Karpas-422 (cell line): ENCODE results near the gene ENPP3. TPM values are rescaled to one million over a fixed set of nuclear protein-coding genes. Genes with fewer than 3 reads are reported as not detected.
"Not testable (repeated sequence)": the region's sequence is repeated elsewhere in the genome, so short reads cannot be mapped to it uniquely, and the experiment has no call there.

ENCODE experiments used
- DNase-seq: peaks from one replicate; pipeline ENCODE4 v3.0.0-alpha.2; 2015
- H2AFZ ChIP-seq: fragments of 200-600 bp; sonication (generic); 2 replicates; pipeline ENCODE4 v1.6.1; 2014; ENCODE audit warnings: antibody characterized with exemption, low read length, mixed read lengths
- H3K27ac ChIP-seq: fragments of 200-600 bp; sonication (generic); 2 replicates; pipeline ENCODE4 v1.5.1; 2014; ENCODE audit warnings: mild to moderate bottlenecking, low read length, moderate library complexity
- H3K27me3 ChIP-seq: fragments of 200-600 bp; sonication (generic); 2 replicates; pipeline ENCODE4 v1.6.1; 2014; ENCODE audit warnings: low read length, mixed read lengths
- H3K36me3 ChIP-seq: fragments of 200-600 bp; sonication (generic); 2 replicates; pipeline ENCODE4 v1.6.1; 2014; ENCODE audit warnings: low read length, mixed read lengths; ENCODE audit not compliant: insufficient read depth
- H3K4me1 ChIP-seq: fragments of 200-600 bp; sonication (generic); 2 replicates; pipeline ENCODE4 v1.6.1; 2014; ENCODE audit warnings: mild to moderate bottlenecking, low read length, mixed read lengths
- H3K4me2 ChIP-seq: fragments of 200-600 bp; sonication (generic); 2 replicates; pipeline ENCODE4 v1.6.1; 2014; ENCODE audit warnings: low read length, low read depth, mild to moderate bottlenecking; ENCODE audit not compliant: poor library complexity, severe bottlenecking
- H3K4me3 ChIP-seq: fragments of 200-600 bp; sonication (generic); 2 replicates; pipeline ENCODE4 v1.5.1; 2014; ENCODE audit warnings: mild to moderate bottlenecking, antibody characterized with exemption, low read length, mixed read lengths
- H3K79me2 ChIP-seq: fragments of 200-600 bp; sonication (generic); 2 replicates; pipeline ENCODE4 v1.6.1; 2014; ENCODE audit warnings: mild to moderate bottlenecking, low read length, mixed read lengths
- H3K9ac ChIP-seq: fragments of 200-600 bp; sonication (generic); 2 replicates; pipeline ENCODE4 v1.6.0; 2014; ENCODE audit warnings: low read length
- H3K9me2 ChIP-seq: fragments of 200-600 bp; sonication (generic), shearing (Covaris generic); replicated peaks from 2 replicates; pipeline ENCODE4 v1.6.0; 2014; ENCODE audit warnings: mild to moderate bottlenecking, low read length, moderate library complexity; ENCODE audit not compliant: insufficient read depth
- H3K9me3 ChIP-seq: fragments of 300-700, 200-600 bp; sonication (generic); 2 replicates; pipeline ENCODE4 v1.6.1; 2014; ENCODE audit warnings: low read length, mixed read lengths
- H4K20me1 ChIP-seq: fragments of 200-600 bp; sonication (generic); 2 replicates; pipeline ENCODE4 v1.6.1; 2014; ENCODE audit warnings: mild to moderate bottlenecking, antibody characterized with exemption, low read length, low read depth; ENCODE audit not compliant: insufficient read depth
- total RNA-seq: library from RNA; depleted of rRNA; stranded (reverse); fragments of >200 nt; shearing (Covaris generic); gene quantifications from 2 replicates; pipeline ENCODE4 v1.2.3, GENCODE V29; 2014; ENCODE audit warnings: low replicate concordance

The ENPP3 gene
- total RNA-seq, 1 experiment from 2014 or later = not detected

DNA sequence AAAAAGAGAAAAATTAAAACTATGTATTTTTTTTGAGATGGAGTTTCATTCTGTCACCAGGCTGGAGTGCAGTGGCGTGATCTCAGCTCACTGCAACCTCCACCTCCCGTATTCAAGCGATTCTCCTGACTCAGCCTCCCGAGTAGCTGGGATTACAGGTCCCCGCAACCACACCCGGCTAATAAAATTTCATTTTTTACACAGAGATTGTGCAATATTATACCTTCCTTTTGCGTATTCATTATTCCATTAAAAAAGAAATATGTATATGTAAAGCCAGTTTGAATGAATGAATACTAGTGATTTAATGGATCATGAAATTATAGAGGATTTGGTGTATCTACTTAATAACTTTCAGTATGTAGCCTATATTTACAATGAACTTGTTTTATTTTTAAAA, 111.9 kb downstream of the ENPP3 start:
- Histone ChIP-seq H4K20me1 (no peaks in the 10 kb centered on the region), H3K4me1 (no peaks in the 10 kb centered on the region), H3K36me3 (no peaks in the 10 kb centered on the region), H3K4me3 (no peak overlapping the region), H3K9me3 (no peaks in the 10 kb centered on the region; the same call in 1 of the 2 replicates), H3K4me2 (no peak overlapping the region), H2AFZ (no peak overlapping the region), H3K27me3 (no peaks in the 10 kb centered on the region), H3K9ac (no peak overlapping the region), H3K27ac (no peak overlapping the region), H3K79me2 (no peaks in the 10 kb centered on the region), H3K9me2 (no peaks in the 10 kb centered on the region)
- DNase-seq = no peak

DNA sequence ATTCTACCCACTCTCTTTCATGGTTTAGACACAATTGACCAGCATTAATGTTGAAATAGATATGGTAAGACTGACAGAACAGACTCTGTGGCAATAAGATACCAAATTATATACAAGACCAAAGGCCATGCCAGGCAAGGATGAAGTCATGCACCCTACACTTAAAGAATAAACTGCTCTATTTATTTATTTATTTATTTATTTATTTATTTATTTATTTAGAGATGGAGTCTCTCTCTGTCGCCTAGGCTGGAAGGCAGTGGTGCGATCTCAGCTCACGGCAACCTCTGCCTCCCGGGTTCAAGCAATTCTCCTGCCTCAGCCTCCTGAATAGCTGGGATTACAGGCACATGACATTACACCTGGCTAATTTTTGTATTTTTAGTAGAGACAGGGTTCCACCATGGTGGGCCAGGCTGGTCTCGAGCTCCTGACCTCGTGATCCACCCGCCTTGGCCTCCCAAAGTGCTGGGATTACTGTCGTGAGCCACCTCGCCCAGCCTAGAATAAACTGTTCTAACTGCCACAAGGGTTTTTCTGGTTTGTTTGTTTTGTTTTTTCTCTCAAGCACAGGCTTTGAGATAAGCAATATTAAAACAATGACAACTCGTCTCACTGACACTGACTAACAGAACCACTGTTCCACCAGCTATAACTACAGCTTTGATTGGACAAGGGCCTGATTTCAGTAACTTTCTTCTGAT, 114.1 kb downstream of the ENPP3 start:
- not testable (repeated sequence) for H3K27ac ChIP-seq, H3K27me3 ChIP-seq, H3K36me3 ChIP-seq, H2AFZ ChIP-seq, H3K9me2 ChIP-seq, H3K79me2 ChIP-seq, DNase-seq, H3K9ac ChIP-seq, H3K9me3 ChIP-seq, H4K20me1 ChIP-seq, H3K4me2 ChIP-seq, H3K4me1 ChIP-seq, H3K4me3 ChIP-seq

DNA sequence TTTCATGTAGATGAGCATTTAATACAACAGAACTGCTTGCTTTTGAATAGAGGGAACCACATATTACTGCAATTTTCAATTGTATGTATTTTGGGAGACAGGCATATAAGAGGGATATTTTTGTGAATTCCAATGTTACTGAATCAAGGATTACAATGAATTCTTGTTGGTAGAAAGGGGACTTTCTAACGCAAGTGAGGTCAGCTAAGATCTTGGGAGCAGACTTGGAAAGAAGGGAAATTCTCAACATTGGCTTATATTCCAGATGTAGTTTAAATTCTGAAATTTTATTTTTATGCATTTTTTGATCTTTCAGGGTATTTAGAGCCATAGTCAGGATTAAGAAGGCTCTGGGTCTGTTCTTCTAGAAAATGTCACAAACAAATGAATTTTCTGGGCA, 117.0 kb downstream of the ENPP3 start:
- Histone ChIP-seq H3K27me3 (no peaks in the 10 kb centered on the region), H3K9me3 (no peaks in the 10 kb centered on the region; the same call in 1 of the 2 replicates), H3K36me3 (no peaks in the 10 kb centered on the region), H3K4me3 (no peak overlapping the region), H3K9me2 (no peaks in the 10 kb centered on the region), H2AFZ (no peak overlapping the region), H3K9ac (no peak overlapping the region), H4K20me1 (no peaks in the 10 kb centered on the region), H3K4me2 (no peak overlapping the region), H3K79me2 (no peaks in the 10 kb centered on the region), H3K27ac (no peak overlapping the region), H3K4me1 (no peaks in the 10 kb centered on the region)
- DNase-seq = no peak

DNA sequence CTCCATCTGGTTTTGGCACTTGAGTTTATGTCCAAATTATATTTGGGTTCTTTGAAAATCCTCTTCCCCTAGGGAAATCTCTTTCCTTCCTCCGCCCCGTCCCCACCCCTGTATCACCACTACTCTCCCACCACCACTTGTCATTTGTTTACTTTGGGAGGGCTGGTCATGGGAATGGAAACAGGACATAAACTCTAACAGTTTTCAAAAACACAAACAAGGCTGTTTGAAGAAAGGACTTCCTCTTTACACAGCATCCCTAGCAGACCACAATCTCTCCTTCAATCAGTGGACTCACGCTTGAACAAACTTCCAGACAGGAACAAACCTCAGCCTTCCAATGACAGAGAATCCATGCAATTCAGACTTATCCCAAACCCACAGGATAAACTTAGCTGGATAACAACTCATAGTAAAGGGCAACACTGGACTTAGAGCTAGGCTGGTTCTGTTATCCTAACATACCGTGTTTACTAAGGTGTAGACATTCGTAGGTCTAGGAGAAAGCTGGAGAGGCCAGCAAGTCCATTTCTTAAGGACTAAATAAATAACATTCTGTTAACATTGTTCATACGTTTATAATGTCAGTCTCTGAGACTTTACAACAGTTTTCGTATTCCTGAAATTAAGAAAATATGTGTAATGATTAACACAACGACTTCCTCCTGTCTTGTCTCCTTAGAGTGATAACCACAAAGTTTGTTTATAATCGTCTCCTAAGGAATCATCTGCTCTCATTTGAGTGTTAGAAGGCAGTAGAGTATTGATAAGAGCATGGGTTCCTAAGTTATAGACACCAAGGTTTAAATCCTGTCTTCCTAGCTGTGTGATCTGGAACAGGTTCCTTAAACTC, 117.8 kb downstream of the ENPP3 start:
- no peaks in the 10 kb centered on the region for H4K20me1 ChIP-seq
- H3K4me1 ChIP-seq = no peaks in the 10 kb centered on the region
- no peaks in the 10 kb centered on the region for H3K36me3 ChIP-seq
- H3K27me3 ChIP-seq = no peaks in the 10 kb centered on the region
- H3K4me2 ChIP-seq = no peak overlapping the region
- H3K79me2 ChIP-seq = no peaks in the 10 kb centered on the region
- DNase-seq = no peak
- no peaks in the 10 kb centered on the region for H3K9me2 ChIP-seq
- H3K27ac ChIP-seq = no peak overlapping the region
- no peak overlapping the region for H3K9ac ChIP-seq
- H3K9me3 ChIP-seq = no peaks in the 10 kb centered on the region; the same call in 1 of the 2 replicates
- no peak overlapping the region for H3K4me3 ChIP-seq
- H2AFZ ChIP-seq = no peak overlapping the region

DNA sequence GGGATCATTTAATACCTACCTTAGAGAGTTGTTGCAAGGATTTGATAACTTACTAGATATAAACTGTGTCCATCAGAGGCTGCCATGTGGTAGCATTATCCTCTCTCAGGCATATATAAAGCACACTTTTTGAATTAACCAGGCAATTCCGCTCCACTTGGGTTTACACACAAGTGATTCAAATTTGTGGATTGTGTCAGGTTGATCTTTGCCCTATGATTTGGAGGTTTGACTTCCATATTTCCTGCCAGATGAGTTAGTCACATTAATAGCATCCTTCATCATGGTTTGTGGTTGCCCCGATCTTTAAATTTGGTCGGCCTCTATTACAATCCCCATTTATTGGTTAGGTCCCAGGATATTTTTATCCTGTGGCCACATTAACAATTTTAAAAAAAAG, 118.5 kb downstream of the ENPP3 start:
- Histone ChIP-seq H3K36me3 (no peaks in the 10 kb centered on the region), H3K27me3 (no peaks in the 10 kb centered on the region), H4K20me1 (no peaks in the 10 kb centered on the region), H3K27ac (no peak overlapping the region), H3K9me2 (no peaks in the 10 kb centered on the region), H3K4me1 (no peaks in the 10 kb centered on the region), H2AFZ (no peak overlapping the region), H3K4me3 (no peak overlapping the region), H3K9me3 (no peaks in the 10 kb centered on the region; the same call in 1 of the 2 replicates), H3K79me2 (no peaks in the 10 kb centered on the region), H3K4me2 (no peak overlapping the region), H3K9ac (no peak overlapping the region)
- DNase-seq = no peak

DNA sequence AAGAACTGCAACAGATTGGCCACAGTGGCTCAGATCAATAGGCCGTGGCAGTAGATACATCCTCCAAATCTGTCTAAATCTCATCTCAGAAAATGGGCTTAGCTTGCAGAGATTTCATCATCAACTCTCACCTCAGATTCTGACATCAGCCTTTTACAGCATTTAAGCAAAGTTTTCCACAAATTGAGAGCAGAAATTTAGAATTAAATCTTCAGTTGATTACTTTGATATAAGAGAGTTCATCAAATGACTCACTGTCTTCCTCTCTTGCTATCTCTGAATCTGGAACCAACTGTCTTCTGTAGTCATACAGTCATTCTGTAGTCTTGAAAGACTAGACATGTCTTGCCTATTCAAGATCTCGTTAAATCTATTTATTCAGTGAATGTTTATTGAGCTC, 118.9 kb downstream of the ENPP3 start:
- H3K4me2 ChIP-seq = no peak overlapping the region
- H3K79me2 ChIP-seq = no peaks in the 10 kb centered on the region

DNA sequence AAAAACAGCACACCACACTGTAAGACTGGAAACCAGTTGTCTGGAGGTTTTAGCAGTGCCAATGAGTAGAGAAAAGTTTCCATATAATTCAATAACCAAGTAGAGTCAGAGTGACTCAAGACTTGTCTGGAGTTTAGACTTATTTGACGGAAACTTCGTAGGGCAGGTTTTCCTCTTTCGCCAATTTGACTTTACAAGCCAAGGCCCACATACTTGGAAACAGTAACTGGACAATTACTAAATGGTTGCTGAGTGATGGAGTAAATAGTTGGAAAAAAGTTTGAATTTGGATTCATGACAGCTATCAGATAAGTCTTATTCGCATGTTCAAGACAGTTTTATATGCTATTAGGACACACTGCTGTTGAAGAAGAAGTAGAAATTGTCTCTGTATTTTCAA, 121.8 kb downstream of the ENPP3 start:
- no peaks in the 10 kb centered on the region for H3K27me3 ChIP-seq
- H3K9me2 ChIP-seq = no peaks in the 10 kb centered on the region
- no peaks in the 10 kb centered on the region for H3K9me3 ChIP-seq
- H3K4me2 ChIP-seq = no peak overlapping the region
- H3K4me3 ChIP-seq = no peak overlapping the region
- no peaks in the 10 kb centered on the region for H4K20me1 ChIP-seq
- DNase-seq = no peak
- H3K4me1 ChIP-seq = no peaks in the 10 kb centered on the region
- H3K9ac ChIP-seq = no peak overlapping the region
- H3K79me2 ChIP-seq = no peaks in the 10 kb centered on the region
- no peak overlapping the region for H2AFZ ChIP-seq
- no peaks in the 10 kb centered on the region for H3K36me3 ChIP-seq
- no peak overlapping the region for H3K27ac ChIP-seq

More for the DNA sequence above, 118.9 kb downstream of the ENPP3 start:
- no peak overlapping the region for H3K9ac ChIP-seq
- no peaks in the 10 kb centered on the region for H3K36me3 ChIP-seq
- H3K27me3 ChIP-seq = no peaks in the 10 kb centered on the region
- H2AFZ ChIP-seq = no peak overlapping the region
- no peak overlapping the region for H3K4me3 ChIP-seq
- H3K9me2 ChIP-seq = no peaks in the 10 kb centered on the region
- no peaks in the 10 kb centered on the region for H3K4me1 ChIP-seq
- no peak for DNase-seq
- H3K9me3 ChIP-seq = no peaks in the 10 kb centered on the region; the same call in 1 of the 2 replicates
- H4K20me1 ChIP-seq = no peaks in the 10 kb centered on the region
- no peak overlapping the region for H3K27ac ChIP-seq

DNA sequence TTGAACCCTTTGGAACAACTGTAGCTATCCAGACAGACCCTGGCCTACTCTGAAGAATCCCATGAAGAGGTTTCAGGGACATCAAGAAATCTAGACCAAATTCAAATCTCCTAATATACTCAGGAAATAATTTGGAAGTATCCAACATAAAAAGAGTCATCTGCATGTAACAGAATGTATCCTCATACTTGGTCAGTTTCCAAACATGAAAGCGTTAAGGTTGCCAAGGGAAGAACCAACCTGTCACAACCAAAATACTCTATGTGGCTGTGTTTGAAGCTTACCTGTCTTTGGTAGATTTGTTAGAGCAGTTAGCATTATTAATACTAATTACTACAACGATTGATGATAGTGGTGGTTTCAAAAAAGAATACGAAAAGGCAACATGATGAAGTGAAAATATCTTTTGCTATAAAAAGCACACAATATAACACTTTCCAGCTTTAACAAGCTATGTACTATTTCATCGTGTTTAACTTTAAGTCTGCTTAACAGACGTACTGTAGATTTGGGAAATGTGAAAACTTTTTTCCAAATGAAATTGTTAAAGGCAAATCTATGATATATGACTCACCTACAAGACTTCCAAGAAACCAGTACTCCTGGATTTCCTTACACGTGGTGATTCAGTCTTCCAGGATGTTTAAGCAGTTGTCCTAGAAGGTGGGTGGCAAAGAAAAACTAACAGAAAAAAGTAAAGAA, 124.1 kb downstream of the ENPP3 start:
- no peaks in the 10 kb centered on the region for H3K79me2 ChIP-seq
- H3K9me3 ChIP-seq = no peaks in the 10 kb centered on the region

More for the DNA sequence above, 124.1 kb downstream of the ENPP3 start:
- H3K36me3 ChIP-seq = no peaks in the 10 kb centered on the region
- no peaks in the 10 kb centered on the region for H4K20me1 ChIP-seq
- no peak overlapping the region for H3K4me2 ChIP-seq
- no peak overlapping the region for H3K4me3 ChIP-seq
- DNase-seq = no peak
- H3K27ac ChIP-seq = no peak overlapping the region
- H3K27me3 ChIP-seq = no peaks in the 10 kb centered on the region
- no peaks in the 10 kb centered on the region for H3K9me2 ChIP-seq
- H2AFZ ChIP-seq = no peak overlapping the region
- H3K9ac ChIP-seq = no peak overlapping the region
- no peaks in the 10 kb centered on the region for H3K4me1 ChIP-seq
